Fibroblast of the aortic adventitia (primary cell): ENCODE results near the gene TTC1. TPM values are rescaled to one million over a fixed set of nuclear protein-coding genes. Genes with fewer than 3 reads are reported as not detected.

Experiments used
- DNase-seq: peaks from one replicate; pipeline ENCODE4 v3.0.0-alpha.2; 2010; ENCODE audit warnings: low read depth
- H3K4me3 ChIP-seq: 2 replicates; pipeline ENCODE4 v1.5.1; 2011; ENCODE audit warnings: low read depth, mild to moderate bottlenecking, control low read depth, low read length, moderate library complexity
- total RNA-seq: library from RNA; depleted of rRNA; stranded (reverse); fragments of >200 nt; gene quantifications from 2 replicates; pipeline ENCODE4 v1.2.3, GENCODE V29; 2012; ENCODE audit warnings: low replicate concordance
- TF ChIP-seq, protein P1 (sequence below): IDR thresholded peaks from 2 replicates; pipeline ENCODE4 v1.5.1; 2011; ENCODE audit warnings: mild to moderate bottlenecking, low read length, control low read depth, inconsistent platforms; ENCODE audit not compliant: insufficient read depth

The TTC1 gene
- total RNA-seq, 1 donor: 56.4 TPM

DNA sequence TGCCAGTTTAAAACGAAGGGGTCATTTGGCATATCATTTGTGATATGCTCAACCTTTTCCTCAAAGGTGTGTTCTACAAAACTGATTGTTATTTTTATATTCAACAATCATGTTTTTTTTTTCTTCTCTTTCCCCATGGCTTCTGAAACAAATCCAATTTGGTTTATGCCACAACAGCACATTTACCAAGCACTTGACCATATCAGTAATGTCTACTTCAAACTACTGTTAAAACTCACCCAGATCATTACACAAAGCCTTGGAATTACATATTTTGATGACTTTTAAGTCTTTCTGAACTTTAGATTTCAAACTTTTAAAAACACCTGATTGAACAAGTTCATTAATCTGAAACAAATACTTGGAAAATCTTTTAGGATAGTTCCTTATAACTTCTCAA, 81.1 kb downstream of the TTC1 start:
- TF ChIP-seq, protein P1, sequence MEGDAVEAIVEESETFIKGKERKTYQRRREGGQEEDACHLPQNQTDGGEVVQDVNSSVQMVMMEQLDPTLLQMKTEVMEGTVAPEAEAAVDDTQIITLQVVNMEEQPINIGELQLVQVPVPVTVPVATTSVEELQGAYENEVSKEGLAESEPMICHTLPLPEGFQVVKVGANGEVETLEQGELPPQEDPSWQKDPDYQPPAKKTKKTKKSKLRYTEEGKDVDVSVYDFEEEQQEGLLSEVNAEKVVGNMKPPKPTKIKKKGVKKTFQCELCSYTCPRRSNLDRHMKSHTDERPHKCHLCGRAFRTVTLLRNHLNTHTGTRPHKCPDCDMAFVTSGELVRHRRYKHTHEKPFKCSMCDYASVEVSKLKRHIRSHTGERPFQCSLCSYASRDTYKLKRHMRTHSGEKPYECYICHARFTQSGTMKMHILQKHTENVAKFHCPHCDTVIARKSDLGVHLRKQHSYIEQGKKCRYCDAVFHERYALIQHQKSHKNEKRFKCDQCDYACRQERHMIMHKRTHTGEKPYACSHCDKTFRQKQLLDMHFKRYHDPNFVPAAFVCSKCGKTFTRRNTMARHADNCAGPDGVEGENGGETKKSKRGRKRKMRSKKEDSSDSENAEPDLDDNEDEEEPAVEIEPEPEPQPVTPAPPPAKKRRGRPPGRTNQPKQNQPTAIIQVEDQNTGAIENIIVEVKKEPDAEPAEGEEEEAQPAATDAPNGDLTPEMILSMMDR: no peak
- H3K4me3 ChIP-seq: no peak overlapping the region
- no peak for DNase-seq

DNA sequence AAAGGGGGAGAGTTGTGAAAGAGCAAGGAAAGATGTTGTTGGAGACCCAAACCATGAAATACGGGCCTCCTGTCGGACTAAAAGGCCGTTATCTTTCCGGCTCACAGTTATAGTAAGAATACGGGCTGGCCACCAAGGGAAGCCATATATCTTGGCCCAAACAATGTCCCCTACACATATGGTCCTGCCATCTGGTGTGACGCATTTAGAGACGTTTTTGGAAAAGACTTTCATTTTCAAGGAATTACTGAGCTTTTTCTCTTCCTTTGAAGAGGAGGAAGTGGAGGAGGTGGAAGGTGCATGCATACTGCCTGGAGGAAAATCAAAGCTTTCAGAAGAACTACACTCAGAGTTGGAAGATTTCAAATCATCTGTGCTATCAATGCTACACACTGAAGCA, 83.6 kb downstream of the TTC1 start:
- H3K4me3 ChIP-seq: no peak overlapping the region
- TF ChIP-seq, protein P1: no peak
- DNase-seq: no peak

DNA sequence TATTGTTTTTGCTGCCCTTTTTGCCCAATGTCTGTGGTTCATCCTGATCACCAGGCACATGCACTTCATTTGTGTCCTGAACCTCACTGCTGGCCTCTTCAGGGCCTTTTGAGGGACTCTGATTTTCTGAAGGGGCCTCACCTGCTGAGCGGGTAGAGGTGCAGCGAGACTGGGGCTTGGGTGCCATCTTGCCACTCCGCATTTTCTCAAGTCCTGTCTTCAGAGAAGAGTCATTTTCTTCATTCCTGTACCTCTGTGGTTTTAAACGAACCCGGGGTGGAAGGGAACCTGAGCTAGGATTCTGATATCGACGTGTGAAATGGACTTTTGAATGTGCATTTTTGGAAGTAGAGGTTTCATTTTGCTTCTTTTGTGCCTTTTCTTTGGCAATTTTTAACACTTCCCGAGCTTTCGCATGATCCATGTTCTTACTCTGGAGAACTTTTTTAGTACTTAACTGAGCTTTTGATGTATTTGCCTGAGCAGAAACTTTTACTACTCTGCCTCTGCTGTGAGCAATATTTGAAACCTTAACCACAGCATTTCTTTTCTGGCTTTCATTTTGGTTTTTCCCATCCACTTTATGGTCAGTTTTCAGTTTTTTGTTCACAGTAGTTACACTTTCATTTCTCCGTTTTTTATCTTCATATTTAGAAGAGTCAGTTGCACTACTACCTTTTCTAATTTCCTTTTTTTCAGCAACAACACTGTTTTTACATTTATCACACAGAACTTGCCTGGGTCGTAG, 84.2 kb downstream of the TTC1 start:
- DNase-seq: no peak
- no peak overlapping the region for H3K4me3 ChIP-seq
- TF ChIP-seq, protein P1: no peak

- DNase-seq: no peak
- TF ChIP-seq, protein P1: no peak
- no peak overlapping the region for H3K4me3 ChIP-seq
These were observed 87.2 kb downstream of the TTC1 start for GRCh38 chr5:160096178-160096577.

GRCh38 chr5:160097991-160098390, 89.1 kb downstream of the TTC1 start:
- TF ChIP-seq, protein P1: no peak
- H3K4me3 ChIP-seq: no peak overlapping the region
- DNase-seq: peak; percentile 31

GRCh38 chr5:160105686-160106360, 96.9 kb downstream of the TTC1 start:
- TF ChIP-seq, protein P1: no peak
- peak; percentile 6 for DNase-seq
- no peak overlapping the region for H3K4me3 ChIP-seq
